ENCODE results near the gene SPINT2. TPM values are rescaled to one million over a fixed set of nuclear protein-coding genes. Genes with fewer than 3 reads are reported as not detected.

SPINT2 gene
- total RNA-seq, 2 experiments from 2014 or later = 57.5 to 60.9 TPM

GRCh38 chr19:38288123-38288855 lies 23.9 kb downstream of the SPINT2 start:
- no peaks in the 10 kb centered on the region for H3K9me3 Mint-ChIP-seq
- intact Hi-C loops (cut with micrococcal nuclease) = no loop called here
- DNase-seq = no peak
- H3K4me3 Mint-ChIP-seq = no peak overlapping the region
- CTCF ChIA-PET = no interaction called here
- peaks cover 6% of the 10 kb centered on the region for H3K36me3 Mint-ChIP-seq
- H3K27me3 Mint-ChIP-seq = no peaks in the 10 kb centered on the region
- no peaks in the 10 kb centered on the region for H3K4me1 Mint-ChIP-seq (ENCODE audit: low read depth)
- no peak overlapping the region for H3K27ac Mint-ChIP-seq
- POLR2A ChIA-PET = no interaction called here

- no peak for DNase-seq
- Mint-ChIP-seq H3K27ac (no peak overlapping the region), H3K9me3 (no peaks in the 10 kb centered on the region), H3K27me3 (no peaks in the 10 kb centered on the region), H3K4me1 (ENCODE audit: low read depth) (no peaks in the 10 kb centered on the region), H3K4me3 (no peak overlapping the region), H3K36me3 (peaks cover 6% of the 10 kb centered on the region)
- ChIA-PET POLR2A (no interaction called here), CTCF (no interaction called here)
- intact Hi-C loops (cut with micrococcal nuclease) = no loop called here
Measured at GRCh38 chr19:38289955-38290354, 25.6 kb downstream of the SPINT2 start.

- no peak for DNase-seq
- ChIA-PET POLR2A (no interaction called here), CTCF (no interaction called here)
- intact Hi-C loops (cut with micrococcal nuclease) = no loop called here
- no peak overlapping the region for H3K27ac Mint-ChIP-seq
- no peaks in the 10 kb centered on the region for H3K4me1 Mint-ChIP-seq (ENCODE audit: low read depth)
- peaks cover 6% of the 10 kb centered on the region for H3K36me3 Mint-ChIP-seq
- H3K4me3 Mint-ChIP-seq = no peak overlapping the region
- H3K9me3 Mint-ChIP-seq = no peaks in the 10 kb centered on the region
- H3K27me3 Mint-ChIP-seq = no peaks in the 10 kb centered on the region
Measured at GRCh38 chr19:38290631-38291147, 26.3 kb downstream of the SPINT2 start.

- H3K36me3 Mint-ChIP-seq = peaks cover 4% of the 10 kb centered on the region
- no peaks in the 10 kb centered on the region for H3K9me3 Mint-ChIP-seq
- no peak overlapping the region for H3K4me3 Mint-ChIP-seq
- H3K4me1 Mint-ChIP-seq (ENCODE audit: low read depth) = no peaks in the 10 kb centered on the region
- intact Hi-C loops (cut with micrococcal nuclease) = no loop called here
- DNase-seq = no peak
- H3K27me3 Mint-ChIP-seq = no peaks in the 10 kb centered on the region
- CTCF ChIA-PET = no interaction called here
- POLR2A ChIA-PET = no interaction called here
- no peak overlapping the region for H3K27ac Mint-ChIP-seq
Measured at GRCh38 chr19:38291855-38292254, 27.5 kb downstream of the SPINT2 start.

GRCh38 chr19:38293281-38293680 lies 28.9 kb downstream of the SPINT2 start:
- ChIA-PET POLR2A (no interaction called here), CTCF (no interaction called here)
- no peaks in the 10 kb centered on the region for H3K9me3 Mint-ChIP-seq
- no peaks in the 10 kb centered on the region for H3K27me3 Mint-ChIP-seq
- H3K27ac Mint-ChIP-seq = no peak overlapping the region
- no peak for DNase-seq
- H3K36me3 Mint-ChIP-seq = peaks cover 3% of the 10 kb centered on the region
- H3K4me3 Mint-ChIP-seq = no peak overlapping the region
- intact Hi-C loops (cut with micrococcal nuclease) = no loop called here
- H3K4me1 Mint-ChIP-seq (ENCODE audit: low read depth) = no peaks in the 10 kb centered on the region

- ChIA-PET POLR2A (no interaction called here), CTCF (no interaction called here)
- Mint-ChIP-seq H3K36me3 (peaks cover 3% of the 10 kb centered on the region), H3K27ac (no peak overlapping the region), H3K4me1 (ENCODE audit: low read depth) (no peaks in the 10 kb centered on the region), H3K9me3 (no peaks in the 10 kb centered on the region), H3K27me3 (no peaks in the 10 kb centered on the region), H3K4me3 (no peak overlapping the region)
- intact Hi-C loops (cut with micrococcal nuclease) = no loop called here
- DNase-seq = no peak
Measured at GRCh38 chr19:38294090-38294489, 29.7 kb downstream of the SPINT2 start.

GRCh38 chr19:38298821-38299680 lies 34.7 kb downstream of the SPINT2 start:
- Mint-ChIP-seq H3K27ac (no peak overlapping the region), H3K36me3 (no peaks in the 10 kb centered on the region), H3K4me3 (no peak overlapping the region), H3K9me3 (no peaks in the 10 kb centered on the region), H3K27me3 (no peaks in the 10 kb centered on the region), H3K4me1 (ENCODE audit: low read depth) (no peaks in the 10 kb centered on the region)
- intact Hi-C loops (cut with micrococcal nuclease) = no loop called here
- POLR2A ChIA-PET = no interaction called here
- no peak for DNase-seq
- CTCF ChIA-PET = no interaction called here

GRCh38 chr19:38303517-38304351 lies 39.4 kb downstream of the SPINT2 start, which contains the start of gene C19orf33:
TSS of gene C19orf33 (plus strand) at chr19:38304251. CDS start at chr19:38304262, 11 bp downstream.
- H3K27me3 Mint-ChIP-seq = no peaks in the 10 kb centered on the region
- intact Hi-C loops (cut with micrococcal nuclease) = no loop called here
- no peak within 1 kb of the TSS for H3K4me3 Mint-ChIP-seq
- H3K9me3 Mint-ChIP-seq = no peaks in the 10 kb centered on the region
- no peak within 1 kb of the TSS for H3K27ac Mint-ChIP-seq
- POLR2A ChIA-PET = no interaction called here
- no peak for DNase-seq
- H3K36me3 Mint-ChIP-seq = peaks cover 8% of the 10 kb centered on the region
- H3K4me1 Mint-ChIP-seq (ENCODE audit: low read depth) = no peaks in the 10 kb centered on the region
- CTCF ChIA-PET = no interaction called here

- intact Hi-C loops (cut with micrococcal nuclease) = no loop called here
- no peaks in the 10 kb centered on the region for H3K9me3 Mint-ChIP-seq
- ChIA-PET CTCF (no interaction called here), POLR2A (no interaction called here)
- no peaks in the 10 kb centered on the region for H3K27me3 Mint-ChIP-seq
- no peaks in the 10 kb centered on the region for H3K4me1 Mint-ChIP-seq (ENCODE audit: low read depth)
- DNase-seq = no peak
- H3K36me3 Mint-ChIP-seq = peaks cover 8% of the 10 kb centered on the region
- H3K4me3 Mint-ChIP-seq = no peak overlapping the region
- no peak overlapping the region for H3K27ac Mint-ChIP-seq
Measured at GRCh38 chr19:38304352-38304865, 40.0 kb downstream of the SPINT2 start.

GRCh38 chr19:38304866-38305429 lies 40.6 kb downstream of the SPINT2 start:
- no peaks in the 10 kb centered on the region for H3K4me1 Mint-ChIP-seq (ENCODE audit: low read depth)
- H3K36me3 Mint-ChIP-seq = peaks cover 8% of the 10 kb centered on the region
- intact Hi-C loops (cut with micrococcal nuclease) = no loop called here
- ChIA-PET POLR2A (no interaction called here), CTCF (no interaction called here)
- H3K9me3 Mint-ChIP-seq = no peaks in the 10 kb centered on the region
- H3K4me3 Mint-ChIP-seq = no peak overlapping the region
- no peaks in the 10 kb centered on the region for H3K27me3 Mint-ChIP-seq
- no peak overlapping the region for H3K27ac Mint-ChIP-seq
- no peak for DNase-seq

- CTCF ChIA-PET = no interaction called here
Measured at GRCh38 chr19:38306236-38306635, 41.9 kb downstream of the SPINT2 start.

GRCh38 chr19:38307076-38307475 lies 42.7 kb downstream of the SPINT2 start:
- Mint-ChIP-seq H3K27me3 (no peaks in the 10 kb centered on the region), H3K36me3 (peaks cover 8% of the 10 kb centered on the region), H3K4me3 (no peak overlapping the region), H3K9me3 (no peaks in the 10 kb centered on the region), H3K27ac (no peak overlapping the region), H3K4me1 (ENCODE audit: low read depth) (no peaks in the 10 kb centered on the region)
- ChIA-PET CTCF (no interaction called here), POLR2A (no interaction called here)
- intact Hi-C loops (cut with micrococcal nuclease) = no loop called here
- no peak for DNase-seq

More at GRCh38 chr19:38306236-38306635, 41.9 kb downstream of the SPINT2 start:
- H3K4me1 Mint-ChIP-seq (ENCODE audit: low read depth) = no peaks in the 10 kb centered on the region
- H3K27ac Mint-ChIP-seq = no peak overlapping the region
- H3K27me3 Mint-ChIP-seq = no peaks in the 10 kb centered on the region
- no peak for DNase-seq
- intact Hi-C loops (cut with micrococcal nuclease) = no loop called here
- peaks cover 8% of the 10 kb centered on the region for H3K36me3 Mint-ChIP-seq
- no peaks in the 10 kb centered on the region for H3K9me3 Mint-ChIP-seq
- H3K4me3 Mint-ChIP-seq = no peak overlapping the region
- POLR2A ChIA-PET = no interaction called here
